Stimulated activated CD8-positive, alpha-beta memory T cell treated with anti-CD3 and anti-CD28 coated beads, Interleukin-12 subunit alpha, Interleukin-12 subunit beta, amount 100 ng/mL, for 4 hours (primary cell): Measurements from ENCODE around the gene CYB5RL.
"Not testable (repeated sequence)": the region's sequence is repeated elsewhere in the genome, so short reads cannot be mapped to it uniquely, and the experiment has no call there.

Experiments
- DNase-seq: peaks from one replicate; pipeline ENCODE4 v3.0.0-alpha.2; 2020; ENCODE audit warnings: low read depth

The CYB5RL gene

DNA sequence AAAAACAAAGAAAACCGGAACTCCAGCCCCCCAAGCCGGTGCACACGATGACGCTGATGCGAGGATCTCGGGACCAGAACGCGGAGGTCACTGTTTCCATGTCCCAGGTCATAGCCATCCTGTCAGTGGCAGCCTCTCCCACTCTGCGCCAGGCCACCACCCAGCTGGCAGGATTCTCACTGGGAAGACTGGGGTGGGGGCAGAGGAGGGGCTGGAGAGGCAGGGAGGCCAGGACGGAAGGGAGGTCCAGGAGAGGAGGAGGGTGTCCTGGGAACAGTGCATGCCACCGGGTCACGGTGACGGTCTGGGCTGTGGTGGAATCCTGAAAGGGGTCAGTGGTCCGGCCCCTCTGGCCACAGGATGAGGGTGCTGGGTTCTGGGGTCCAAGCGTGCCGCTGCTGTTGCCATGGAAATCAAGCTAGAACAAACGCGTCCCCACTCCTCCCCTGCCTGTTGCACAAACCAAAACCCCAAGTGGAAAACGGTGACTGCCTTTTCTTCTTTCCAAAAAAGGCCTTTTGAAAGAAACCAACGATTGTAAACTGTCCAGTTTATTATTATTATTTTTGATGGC, 26.2 kb upstream of the CYB5RL start:
- no peak for DNase-seq

- DNase-seq = no peak
Observed at GRCh38 chr1:54225378-54225777, 25.5 kb upstream of the CYB5RL start.

DNA sequence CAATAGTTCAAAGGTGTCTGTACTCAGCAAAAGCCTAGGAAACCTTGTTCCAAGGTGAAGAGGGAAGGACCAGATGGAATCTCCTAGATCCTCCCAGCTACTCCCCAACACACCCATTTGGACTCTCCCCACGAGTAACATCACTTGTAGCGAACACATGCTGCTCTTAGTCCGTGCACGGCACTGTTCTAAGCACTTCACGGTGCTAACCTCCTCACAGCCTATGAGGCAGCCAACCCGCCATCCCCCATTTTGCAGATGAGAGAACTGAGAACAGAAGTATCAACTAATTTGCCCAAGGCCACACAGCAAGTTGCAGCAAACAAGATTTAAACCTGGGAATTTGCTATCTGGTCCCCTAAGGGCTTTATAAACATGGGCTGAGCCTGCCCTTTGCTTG, 24.4 kb upstream of the CYB5RL start:
- no peak for DNase-seq

DNA sequence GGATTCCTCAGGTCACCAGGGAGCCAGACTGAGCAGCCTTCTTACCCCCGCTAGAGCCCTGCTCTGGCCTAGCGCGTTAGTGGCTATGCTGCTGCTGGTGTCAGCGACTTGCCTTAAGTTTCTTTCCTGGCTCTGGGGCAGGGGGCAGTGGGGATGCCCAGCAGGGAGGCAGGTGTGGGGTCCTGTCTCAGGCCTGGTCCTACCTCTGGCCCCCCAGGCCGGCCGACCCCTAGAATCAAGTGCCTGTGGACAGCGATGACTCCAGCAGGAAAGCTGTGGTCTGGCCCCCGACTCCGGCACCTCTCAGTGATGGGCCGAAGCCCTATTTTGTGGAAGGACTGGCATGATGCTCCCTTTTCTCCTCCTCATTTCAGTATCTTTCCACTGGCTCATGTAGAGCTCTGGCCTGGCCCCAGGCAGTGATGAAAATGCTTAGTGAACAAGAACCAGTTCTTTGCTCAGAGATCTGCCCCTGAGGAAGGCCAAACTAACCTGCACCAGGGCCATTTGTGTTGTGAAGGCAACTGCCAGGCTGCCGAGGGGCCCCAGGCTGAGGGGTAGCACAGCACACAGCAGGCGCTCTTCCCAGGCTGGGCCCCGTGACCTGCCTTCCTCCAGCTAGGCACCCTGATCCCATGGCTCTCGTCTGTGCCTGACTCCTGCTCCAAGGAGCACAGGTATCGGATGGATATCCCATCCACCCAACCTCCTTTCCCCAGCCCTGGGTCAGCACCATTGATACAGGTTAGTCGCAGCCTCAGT, 23.8 kb upstream of the CYB5RL start:
- DNase-seq = no peak

GRCh38 chr1:54222711-54223110, 22.9 kb upstream of the CYB5RL start:
- DNase-seq = no peak

DNA sequence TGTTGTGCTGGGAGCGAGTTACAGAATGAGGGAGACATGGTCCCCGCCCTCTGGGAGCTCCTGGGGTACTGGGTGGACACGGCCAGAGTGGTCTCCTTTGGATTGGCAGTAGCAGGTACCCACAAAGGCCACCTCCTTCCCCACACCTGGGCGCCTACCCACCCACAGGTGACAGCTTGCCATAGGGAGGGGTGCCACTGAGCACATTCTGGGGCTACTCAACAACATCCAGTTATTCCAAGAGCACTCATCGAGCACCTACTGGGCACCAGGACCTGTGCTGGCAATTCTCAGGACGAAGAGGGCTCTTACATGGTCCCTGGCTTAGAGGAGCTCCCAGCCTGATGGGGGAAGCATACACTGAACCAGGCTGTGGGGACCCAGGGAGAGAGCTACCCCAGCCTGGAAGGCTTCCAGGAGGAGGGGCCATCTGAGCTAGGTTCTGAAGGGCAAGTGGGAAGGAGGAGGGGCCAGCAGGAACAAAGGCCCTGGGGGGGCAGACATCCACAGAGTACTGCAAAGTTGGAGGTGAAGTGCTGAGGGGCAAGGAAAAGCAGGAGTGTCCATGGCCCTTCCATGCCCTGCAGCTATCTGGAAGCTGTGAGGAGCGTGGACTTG, 22.1 kb upstream of the CYB5RL start:
- DNase-seq = no peak

- no peak for DNase-seq
Observed at GRCh38 chr1:54221113-54221834, 21.4 kb upstream of the CYB5RL start.

GRCh38 chr1:54220004-54220811, 20.4 kb upstream of the CYB5RL start:
- DNase-seq = no peak

GRCh38 chr1:54219688-54220003, 19.8 kb upstream of the CYB5RL start:
- DNase-seq = no peak

GRCh38 chr1:54218883-54219687, 19.3 kb upstream of the CYB5RL start:
- DNase-seq = no peak

DNA sequence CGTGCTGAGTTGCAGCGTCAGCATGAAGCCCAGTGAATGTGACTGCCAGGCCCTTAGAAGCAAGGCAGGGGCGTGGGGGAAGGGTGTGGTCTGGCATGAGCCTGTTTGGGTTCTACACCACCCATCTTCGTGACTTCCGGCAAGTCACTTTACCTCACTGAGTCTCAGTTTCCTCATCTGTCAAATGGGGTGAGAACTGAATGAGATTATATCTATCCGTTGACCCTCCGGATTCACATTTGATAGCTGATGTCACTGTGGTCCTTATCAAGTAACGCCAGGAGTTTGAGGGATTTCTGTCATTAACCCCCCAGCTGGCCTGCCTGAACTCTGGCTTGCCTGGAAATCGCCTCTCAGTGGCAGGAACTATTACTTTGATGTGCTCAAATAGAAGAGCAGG, 15.7 kb upstream of the CYB5RL start:
- DNase-seq = no peak

- no peak for DNase-seq
Observed at GRCh38 chr1:54212872-54213271, 13.0 kb upstream of the CYB5RL start.

GRCh38 chr1:54207896-54208295, 8.1 kb upstream of the CYB5RL start:
- not testable (repeated sequence) for DNase-seq

GRCh38 chr1:54207287-54207686, 7.5 kb upstream of the CYB5RL start:
- no peak for DNase-seq

GRCh38 chr1:54204199-54204598, 4.4 kb upstream of the CYB5RL start:
- no peak for DNase-seq

DNA sequence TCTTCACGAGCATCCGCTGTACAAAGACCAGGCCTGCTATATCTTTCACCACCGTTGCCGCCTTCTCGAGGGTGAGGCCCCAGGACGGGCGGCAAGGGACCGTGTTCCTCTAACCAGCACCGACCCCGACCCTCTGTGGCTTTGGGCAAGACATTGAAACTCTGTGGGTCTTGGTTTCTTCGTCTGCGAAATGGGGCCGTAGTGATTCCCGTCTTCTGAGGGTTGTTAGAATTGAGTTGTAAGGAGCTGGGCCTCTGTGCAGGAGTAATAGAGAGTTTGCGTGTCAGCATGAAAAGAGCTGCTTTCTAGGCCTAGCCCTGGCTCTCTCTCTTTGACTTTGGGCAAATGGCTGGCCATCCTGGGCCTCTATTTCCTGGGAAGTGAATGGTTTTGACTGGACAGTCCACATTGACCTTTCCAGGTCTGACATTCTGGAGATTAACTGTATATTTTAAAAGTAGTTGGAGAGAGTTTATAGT, 728 bp upstream of the CYB5RL start:
- no peak for DNase-seq

DNA sequence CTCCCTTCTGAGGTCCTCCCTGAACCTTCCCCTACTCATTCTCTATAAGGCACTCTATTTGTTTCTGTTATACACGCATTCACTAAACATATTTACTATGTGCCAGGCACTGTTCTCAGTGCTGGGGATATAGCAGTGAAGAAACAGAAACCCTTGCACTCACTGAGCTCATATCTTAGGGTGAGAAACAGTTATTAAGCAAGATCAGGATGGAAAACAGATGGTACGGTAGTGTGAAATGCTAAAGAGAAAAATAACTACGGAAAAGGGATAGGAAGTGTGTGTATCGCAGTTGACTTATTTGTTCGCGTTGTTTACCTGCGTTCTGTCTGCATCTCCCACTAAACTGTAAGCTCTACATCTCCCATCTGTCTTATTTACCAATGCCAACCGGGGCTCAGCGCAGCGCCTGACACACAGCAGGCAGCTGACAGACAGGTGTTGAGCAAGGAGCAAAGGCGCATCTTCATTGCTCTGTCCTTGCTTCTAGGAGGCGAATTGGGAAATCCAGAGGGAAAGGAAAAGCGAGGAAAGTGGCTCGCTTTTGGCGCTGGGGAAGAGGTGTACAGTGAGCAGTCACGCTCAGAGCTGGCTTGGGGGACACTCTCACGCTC, 572 bp downstream of the CYB5RL start:
- no peak for DNase-seq

- DNase-seq = no peak
Observed at GRCh38 chr1:54193453-54193852, 6.4 kb downstream of the CYB5RL start.

- no peak for DNase-seq
Observed at GRCh38 chr1:54191525-54191924, 8.3 kb downstream of the CYB5RL start.

DNA sequence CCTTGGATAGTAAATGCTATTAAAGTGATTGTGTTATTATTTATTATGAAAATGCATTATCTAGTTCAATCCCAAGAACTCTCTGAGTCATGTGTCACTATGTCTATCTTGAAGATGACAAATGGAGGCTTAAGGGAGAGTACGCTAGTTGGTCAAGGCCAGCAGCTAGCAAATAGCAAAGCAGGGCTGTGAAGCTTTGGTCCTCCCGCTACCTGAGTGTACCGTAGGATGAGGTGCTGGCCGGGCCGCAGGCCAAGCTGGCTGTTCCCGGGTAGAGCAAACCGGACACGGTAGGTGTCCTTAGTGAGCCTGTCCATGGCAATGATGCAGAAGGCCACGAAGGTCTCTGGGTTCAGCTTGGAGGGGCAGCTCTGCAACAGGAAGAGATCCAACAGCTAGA, 9.3 kb downstream of the CYB5RL start:
- no peak for DNase-seq

DNA sequence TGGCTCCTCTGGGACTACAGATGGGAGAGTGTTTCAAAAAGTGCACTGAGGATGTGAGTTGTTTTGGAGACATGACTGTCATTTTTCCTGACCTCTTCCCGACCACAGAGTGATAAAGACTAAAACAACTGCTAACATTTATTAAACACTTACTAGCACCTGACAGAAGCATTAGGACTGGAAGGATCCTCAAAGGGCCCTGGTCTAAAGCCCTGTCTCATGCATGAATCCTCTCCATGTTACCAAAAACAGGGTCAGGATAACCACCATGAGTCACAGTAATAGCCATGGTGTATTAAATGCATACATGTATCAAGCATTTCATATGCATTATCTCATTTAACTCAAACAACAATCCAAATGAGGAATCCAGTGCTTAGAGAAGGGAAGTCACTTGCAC, 11.5 kb downstream of the CYB5RL start:
- no peak for DNase-seq
